GM18861 (cell line): ENCODE data around the gene NKD1.

Experiments used
- ATAC-seq: cut with Tn5 transposase; IDR thresholded peaks from one replicate; pipeline ENCODE4 v1.9.1; 2021; ENCODE audit not compliant: unreplicated experiment

The NKD1 gene

GRCh38 chr16:50537533-50538290 is 10.5 kb upstream of the NKD1 start:
- ATAC-seq, result no peak

- no peak for ATAC-seq
Observed at GRCh38 chr16:50538411-50539052, 9.7 kb upstream of the NKD1 start.

DNA sequence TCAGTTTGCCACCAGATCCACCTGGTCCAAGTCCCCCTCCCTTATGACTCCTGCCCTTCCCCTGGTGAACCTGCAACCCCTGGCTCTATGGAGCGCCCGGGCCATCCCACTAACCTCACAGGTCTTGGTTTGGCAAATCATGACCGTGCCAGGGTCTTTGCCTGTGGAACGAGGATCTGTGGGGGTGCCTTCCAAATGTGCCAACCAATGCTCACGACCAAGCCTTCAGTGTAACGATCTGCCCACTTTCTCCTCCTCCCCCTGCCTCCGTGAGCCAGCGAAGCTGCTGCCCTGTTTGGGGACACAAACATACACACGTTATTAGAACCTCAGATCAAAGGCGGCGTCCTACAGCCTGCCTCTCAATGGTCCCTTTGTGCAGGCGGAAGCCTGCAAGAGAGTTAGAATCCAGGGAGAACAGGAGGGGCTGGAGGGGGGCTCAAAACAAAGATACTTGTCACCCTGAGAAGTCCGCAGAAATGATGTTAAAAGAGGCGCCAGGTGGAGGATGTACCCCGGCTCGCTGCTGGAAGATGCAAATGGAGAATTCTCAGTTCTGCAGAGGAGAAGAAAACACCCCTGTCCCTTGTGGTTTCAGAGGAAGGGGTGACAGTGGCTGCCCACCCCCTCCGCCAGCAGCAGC is 9.0 kb upstream of the NKD1 start:
- no peak for ATAC-seq

- no peak for ATAC-seq
Observed at GRCh38 chr16:50539822-50540710, 8.1 kb upstream of the NKD1 start.

- ATAC-seq, result no peak
Observed at GRCh38 chr16:50540711-50541007, 7.5 kb upstream of the NKD1 start.

DNA sequence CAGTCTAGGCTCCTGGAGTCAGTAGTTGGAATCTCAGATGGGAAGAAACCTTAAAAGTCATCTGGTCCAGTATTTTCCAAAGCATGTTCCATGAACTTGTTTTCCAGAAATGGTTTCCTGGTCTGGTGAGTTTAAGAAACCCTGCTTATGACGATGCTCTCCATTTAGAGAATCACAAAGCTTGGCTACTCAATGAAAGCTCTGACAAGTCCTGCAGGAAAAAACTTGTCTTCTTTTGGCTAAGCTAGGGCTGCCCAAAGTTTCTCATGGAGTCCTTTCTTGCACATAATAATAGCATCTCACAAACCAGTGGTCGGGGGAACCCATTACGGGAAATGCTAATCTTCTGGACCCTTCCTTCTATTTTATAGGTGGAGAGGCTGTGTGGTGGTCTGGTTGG is 5.5 kb upstream of the NKD1 start:
- no peak for ATAC-seq

- no peak for ATAC-seq
Observed at GRCh38 chr16:50546125-50546524, 2.1 kb upstream of the NKD1 start.

DNA sequence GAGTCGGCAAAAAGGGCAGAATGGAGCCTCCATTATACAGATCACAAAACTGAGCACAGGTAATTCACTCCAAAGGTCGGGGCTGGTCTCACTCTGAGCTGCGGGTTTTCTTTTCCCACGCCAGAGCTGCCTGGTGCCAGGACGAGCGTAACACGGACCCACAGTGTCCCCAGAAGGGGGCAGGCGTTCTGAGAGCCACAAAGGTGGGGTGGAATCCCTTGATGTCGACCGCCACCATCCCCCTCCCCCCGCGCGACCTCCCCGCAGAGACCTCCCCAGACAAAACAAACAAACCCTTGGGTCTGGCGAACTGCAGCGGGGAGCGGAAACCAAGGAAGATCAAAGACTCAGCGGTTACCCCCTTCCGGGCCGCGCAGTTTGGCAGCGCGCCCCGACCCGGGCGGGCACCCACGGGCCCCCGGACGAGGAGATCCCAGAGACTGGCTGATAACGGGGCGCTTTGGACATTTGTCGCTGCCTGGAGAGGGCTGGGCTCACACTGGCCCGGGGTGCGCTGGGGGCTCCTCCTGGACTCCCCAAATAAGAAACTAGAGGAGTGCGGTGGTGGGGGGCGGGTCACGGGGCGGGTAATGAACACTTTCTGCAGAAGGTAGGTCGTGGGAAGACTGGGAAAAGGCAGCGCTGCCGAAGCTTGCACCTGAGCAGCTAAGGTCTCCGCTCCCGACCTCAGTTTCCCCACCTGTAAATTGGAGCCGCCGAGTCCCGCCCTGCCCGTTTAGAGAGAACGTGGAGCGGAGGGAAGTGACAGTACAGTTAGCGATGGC is 664 bp upstream of the NKD1 start:
- ATAC-seq, result no peak

DNA sequence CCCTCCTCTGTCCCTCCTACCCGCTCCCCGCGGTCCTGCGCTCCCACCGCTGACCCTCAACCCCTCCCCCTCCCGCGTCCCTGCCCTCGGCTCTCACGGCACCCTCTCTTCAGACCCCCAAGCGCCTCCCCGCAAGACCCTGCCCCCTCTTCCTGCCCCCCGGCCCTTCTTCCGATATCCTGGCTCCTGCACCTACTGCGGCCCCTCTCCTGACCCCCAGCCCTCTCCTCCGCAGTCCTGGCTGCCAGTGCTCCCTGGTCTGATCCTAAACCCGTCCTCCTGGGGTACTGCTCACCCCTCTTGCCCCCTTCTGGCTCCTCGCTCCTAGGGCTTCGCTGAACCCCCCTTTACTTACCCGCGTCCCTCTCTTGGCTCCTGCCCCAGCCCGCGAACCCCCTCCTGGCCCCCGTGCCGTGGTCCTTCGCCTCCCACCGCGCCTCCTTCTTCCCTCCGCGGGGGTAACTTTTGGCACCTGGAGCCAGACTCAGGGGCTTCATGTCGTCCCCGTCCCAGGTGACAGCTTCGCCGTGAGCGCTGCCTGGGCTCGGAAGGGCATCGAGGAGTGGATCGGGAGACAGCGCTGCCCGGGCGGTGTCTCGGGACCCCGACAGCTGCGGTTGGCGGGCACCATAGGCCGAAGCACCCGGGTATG is 839 bp downstream of the NKD1 start:
- no peak for ATAC-seq

- ATAC-seq, result no peak
Observed at GRCh38 chr16:50549561-50549915, 1.3 kb downstream of the NKD1 start.

GRCh38 chr16:50550035-50550434 is 1.8 kb downstream of the NKD1 start:
- ATAC-seq, result no peak

- no peak for ATAC-seq
Observed at GRCh38 chr16:50550866-50551641, 2.9 kb downstream of the NKD1 start.

GRCh38 chr16:50552476-50553101 is 4.4 kb downstream of the NKD1 start:
- no peak for ATAC-seq

DNA sequence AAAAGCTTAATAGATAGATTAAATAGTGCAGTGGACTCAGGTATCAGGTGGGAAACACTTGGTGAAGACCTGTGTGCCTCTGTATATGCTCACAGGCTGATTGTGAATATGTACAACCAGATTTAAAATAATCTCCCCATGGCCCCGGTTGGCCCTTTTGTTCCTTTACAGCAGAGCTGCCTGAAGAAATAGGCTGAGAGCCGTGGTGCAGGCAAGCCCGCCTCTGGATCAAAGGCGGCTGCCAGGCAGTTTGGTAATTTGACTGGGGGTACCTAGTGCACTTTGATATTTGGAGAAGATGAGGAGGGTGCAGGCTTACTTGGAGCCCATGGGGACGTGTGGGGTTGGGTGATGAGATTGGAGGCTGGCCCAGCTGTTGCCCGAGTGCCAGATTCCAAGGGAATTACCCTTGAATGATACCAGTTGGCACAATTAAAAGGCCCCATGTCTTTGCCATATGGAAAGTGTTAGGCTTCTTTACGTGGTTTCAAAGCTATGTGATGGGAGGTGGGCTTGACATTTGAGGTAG is 5.0 kb downstream of the NKD1 start:
- ATAC-seq, result no peak

- no peak for ATAC-seq
Observed at GRCh38 chr16:50553731-50554360, 5.7 kb downstream of the NKD1 start.

DNA sequence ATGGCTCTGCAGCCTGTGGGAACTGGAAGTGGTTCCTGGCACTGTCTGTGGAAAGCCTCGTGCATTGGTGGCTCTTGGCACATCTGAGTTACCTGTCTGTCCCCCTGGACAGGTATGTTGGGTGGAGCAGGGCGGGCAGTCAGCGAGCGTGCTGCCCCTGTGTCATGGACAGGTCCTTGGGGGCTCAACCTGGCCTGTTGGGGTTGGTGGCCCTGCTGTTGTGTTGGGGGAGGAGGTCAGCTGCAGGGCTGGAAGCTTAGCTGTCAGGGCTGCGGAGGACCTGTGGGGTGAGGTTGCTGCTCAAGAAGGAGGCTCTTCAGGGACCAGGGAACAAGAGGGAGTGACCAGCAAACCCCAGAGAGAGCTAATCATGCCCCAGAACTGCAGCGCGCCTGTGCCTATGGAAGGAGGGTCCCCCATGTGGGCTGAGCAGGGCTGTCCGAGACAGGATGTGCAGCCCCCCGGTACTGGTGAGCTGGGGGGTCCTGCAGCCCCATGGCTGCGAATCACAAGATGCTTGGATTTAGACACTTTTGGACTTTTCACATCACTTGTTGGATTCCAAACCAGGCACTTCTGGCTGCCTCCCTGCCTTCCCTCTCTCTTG is 7.2 kb downstream of the NKD1 start:
- ATAC-seq, result no peak

DNA sequence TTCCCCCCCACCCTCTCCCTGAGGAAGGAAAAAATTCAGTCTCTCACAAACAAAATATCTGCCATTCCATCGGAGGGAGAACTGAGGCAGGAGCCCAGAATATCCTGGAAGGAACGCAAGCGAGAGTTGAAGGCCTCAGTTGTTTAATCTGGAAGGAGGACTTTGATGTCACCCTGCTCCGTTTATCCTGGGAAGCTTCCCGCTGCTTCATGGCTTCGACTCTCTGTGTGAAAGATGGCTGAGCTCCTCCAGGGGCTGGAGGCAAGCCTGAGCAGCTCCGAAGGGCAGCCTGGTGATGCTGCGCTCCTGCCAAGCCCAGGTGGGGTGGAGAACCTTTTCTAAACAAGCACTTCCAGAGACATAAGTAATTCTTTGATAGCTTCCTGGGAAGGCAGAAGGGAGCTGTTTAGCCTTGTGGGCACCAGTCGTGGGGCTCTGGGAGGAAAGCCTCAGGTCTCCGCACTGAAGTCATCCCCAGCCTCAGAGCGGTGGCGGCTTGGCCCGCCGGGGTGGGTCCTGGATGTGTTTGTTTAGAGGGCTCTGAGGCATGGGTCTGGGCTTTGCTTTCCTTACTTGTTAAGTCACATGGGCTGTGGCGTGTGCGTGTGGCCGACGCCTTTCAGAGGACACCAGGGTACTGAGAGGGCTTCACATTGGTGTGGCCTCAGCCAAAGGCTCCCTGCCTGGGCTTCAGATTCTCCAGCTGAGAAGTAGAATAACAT is 7.9 kb downstream of the NKD1 start:
- no peak for ATAC-seq
